CD4-positive, alpha-beta T cell treated with Interleukin-17A for 1 hour (primary cell): ENCODE results near the gene NR4A1.

Source experiments
- DNase-seq: peaks from one replicate; pipeline ENCODE4 v3.0.0-alpha.2; 2020

Gene NR4A1

GRCh38 chr12:52018433-52019112 is 32.7 kb upstream of the NR4A1 start:
- DNase-seq: no peak

- DNase-seq: no peak
Observed at GRCh38 chr12:52019113-52019770, 32.0 kb upstream of the NR4A1 start.

- peak; percentile 72 for DNase-seq
Observed at GRCh38 chr12:52020539-52021336, 30.5 kb upstream of the NR4A1 start.

- DNase-seq: no peak
Observed at GRCh38 chr12:52022841-52023181, 28.4 kb upstream of the NR4A1 start.

DNA sequence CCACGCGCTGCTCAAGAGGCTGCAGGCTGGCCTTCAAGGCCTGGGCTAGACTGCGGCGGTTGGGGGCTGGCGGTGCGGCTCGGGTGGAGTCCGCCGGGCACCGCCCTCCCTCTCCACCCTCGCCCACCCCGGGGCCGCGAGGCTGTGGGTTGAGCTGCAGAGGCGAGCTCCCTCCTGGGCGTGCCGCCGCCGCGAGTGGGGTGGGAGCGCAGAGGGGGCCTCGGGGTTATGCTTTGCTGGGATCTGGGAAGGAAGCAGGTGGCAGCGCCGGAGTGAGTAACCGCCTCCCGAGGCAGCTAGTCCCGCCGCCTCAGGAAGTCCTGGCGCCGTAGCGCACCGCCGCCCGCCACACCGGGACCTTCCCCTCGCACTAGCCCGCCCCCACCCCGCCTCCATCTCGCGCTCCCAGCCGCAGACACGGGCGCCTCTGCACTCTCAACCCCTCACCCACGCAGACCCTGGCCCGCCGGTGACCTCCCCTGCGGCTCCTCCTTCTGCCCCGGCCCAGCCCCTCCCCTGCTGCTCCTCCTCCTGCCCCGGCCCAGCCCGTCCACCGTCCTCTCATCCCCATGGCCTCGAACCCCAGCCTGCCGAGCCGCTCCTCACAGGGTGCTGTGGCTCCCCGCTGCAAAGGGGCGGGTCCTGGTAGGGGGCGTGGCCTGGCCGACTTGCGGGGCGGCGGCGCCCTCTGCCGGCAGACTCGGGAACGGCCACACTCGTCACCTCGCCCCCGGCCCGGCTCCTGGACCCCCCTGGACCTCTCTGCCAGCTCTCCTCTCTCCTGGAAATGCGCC is 27.9 kb upstream of the NR4A1 start:
- peak; percentile 90 for DNase-seq

DNA sequence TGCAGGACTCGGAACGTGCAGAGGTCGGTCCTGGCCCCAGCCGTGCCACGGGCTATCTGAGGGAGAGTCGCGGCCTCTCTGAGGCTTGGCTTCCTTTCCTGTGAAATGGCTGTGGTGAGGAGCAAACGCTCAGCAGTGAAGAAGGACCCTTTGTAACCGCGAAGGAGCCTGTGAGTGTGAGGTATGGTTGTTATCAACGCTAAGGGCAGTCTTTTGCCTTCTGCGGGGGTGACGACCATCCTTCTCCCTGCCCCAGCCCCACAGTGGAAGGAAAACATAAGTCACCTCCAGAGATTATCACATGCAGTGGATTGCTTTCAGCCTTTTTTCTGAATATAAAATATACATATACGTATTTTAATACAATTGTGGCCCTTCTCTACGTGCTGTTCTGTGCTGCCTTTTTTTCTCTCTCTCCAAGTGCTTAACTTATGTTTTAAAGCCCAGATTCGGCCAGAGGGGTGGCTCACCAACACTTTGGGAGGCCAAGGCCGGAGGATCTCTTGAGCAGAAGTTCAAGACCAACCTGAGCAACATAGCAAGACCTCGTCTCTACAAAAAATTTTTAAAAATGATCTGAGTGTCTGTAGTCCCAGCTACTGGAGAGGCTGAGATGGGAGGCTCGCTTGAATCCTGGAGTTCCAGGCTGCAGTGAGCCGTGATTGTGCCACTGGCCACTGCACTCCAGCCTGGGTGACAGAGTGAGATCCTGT is 27.1 kb upstream of the NR4A1 start:
- DNase-seq: no peak

DNA sequence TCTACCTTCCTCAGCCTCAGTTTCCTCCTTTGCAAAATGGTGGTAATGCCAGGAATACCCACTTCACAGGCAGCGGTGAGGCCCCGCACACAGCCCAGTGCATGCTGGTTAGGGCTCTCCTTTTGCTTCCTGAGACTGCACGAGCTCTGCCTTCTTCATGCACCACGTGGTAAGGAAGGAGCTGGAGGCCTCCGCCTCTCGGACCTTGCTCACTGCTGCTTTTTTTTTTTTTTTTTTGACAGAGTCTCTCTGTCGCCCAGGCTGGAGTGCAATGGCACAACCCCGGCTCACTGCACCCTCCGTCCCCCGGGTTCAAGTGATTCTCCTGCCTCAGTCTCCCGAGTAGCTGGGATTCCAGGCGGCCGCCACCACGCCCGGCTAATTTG is 26.4 kb upstream of the NR4A1 start:
- DNase-seq: peak; percentile 54

DNA sequence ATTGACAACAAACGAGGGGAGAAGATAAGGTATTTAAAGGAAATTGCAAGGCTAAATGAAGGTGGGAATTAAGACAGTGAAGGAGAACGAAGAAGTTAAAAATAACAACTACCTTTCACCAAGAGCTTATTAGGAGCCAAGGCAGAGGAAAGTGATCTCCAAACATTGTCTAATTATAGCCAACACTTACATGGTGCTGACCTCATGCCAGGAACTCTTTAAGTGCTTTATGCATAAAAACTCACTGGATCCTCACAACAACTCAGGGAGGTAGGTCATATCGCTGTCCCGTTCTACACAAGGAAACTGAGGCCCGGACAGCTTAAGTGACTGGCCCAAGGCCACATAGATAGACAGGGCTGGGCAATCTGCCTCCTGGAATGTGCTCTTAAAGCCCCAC is 25.0 kb upstream of the NR4A1 start:
- no peak for DNase-seq

GRCh38 chr12:52027085-52027843 is 24.0 kb upstream of the NR4A1 start:
- no peak for DNase-seq

DNA sequence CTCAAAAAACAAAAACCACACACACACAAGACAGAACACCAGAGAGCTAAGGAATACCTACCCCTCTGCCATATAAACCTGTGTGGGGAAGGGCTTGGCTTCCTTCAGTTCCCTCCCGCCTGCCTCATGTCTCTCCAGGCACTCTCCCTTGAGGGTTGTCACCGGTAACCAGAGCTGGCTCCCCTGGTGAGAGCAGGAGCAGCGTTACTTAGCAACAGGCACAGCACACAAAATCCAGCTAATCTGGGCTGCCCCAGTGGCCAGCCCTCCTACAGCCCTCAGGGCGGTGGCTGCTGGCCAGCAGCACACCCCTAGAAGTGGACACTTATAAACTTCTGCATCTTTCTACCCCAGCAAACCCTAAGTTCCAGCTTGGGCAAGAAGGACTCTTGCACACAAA is 21.6 kb upstream of the NR4A1 start:
- DNase-seq: no peak

DNA sequence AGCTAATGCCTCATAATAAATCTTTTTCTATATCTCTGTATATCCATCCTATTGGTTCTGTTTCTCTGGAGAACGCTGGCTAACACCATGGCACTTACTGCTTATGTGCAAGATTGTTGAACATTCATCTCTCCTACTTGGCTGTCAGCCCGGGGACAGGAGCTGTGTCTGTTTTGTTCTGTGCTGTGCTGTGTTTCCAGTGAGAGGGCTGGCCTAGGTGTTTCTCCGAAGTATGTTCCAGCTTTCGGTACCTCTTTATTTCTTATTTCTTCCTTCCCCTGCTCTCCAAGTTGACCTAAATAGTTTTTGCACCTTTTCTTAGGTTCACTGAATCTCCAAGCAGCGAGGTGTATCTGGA is 18.8 kb upstream of the NR4A1 start:
- DNase-seq: no peak

DNA sequence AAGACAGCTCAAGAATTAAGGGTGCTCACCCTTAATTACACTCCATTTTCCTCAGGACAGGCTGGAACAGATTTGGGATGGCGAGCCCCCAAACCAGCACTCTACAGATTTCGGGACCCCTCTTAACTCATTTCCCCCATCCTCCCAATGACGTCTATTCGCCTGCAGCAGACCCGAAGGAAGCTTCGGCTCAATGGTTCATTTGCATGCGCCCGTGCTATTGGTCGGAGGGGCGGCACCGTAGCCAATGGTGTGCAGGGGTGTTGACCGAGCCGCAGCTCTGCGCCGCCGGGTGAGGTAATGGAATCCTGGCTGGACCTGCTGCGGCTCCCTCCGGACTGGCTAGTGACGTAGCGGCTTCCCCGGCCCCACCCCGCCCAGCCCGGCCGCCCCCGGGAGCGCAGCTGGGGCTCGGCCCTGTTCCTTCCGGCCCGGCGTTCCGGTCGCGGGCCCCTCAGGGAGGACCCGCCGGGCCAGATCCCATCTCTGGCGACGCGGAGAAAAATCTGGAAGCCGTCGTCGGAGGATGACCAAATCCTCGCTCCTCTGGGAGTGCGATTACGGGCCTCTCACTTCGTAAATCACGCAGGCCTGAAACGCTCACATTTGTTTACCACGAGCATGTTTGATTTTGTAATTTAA is 18.3 kb upstream of the NR4A1 start:
- peak; percentile 93 for DNase-seq

DNA sequence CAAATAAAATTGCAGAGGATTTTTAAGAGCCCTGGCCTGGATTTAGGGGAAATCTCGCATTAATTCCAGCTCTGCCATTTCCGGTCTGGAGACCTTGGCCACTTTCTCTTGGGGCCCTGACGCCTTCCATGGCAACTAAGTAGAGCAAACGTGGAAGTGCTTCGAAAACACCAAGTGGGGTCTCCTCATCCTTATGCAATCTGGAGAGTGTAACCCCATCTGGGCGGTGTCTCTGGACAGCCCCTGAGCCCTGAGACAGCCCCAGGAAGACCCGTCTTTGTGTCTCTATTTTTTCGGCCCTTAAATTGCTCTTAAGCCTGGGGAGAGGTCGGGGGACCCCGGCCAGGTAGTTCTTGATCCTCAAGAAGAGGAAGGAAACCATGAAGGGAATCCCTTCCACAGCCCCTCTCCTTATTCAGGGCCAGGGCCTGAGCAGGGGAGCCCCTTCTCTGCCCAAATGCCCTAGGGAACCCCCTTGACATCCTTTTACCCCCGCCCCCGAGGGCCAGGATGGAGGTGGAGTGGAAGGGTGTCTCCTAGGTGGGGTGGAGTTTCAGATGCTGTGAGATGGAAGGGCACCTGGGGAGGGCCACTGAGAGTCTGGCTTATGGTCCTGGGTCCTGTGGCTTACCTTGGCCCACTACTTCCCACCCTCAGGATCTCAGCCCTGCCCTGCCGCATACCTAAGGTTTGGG is 17.6 kb upstream of the NR4A1 start:
- DNase-seq: peak; percentile 38

- DNase-seq: no peak
Observed at GRCh38 chr12:52035190-52035589, 16.1 kb upstream of the NR4A1 start.

- DNase-seq: no peak
Observed at GRCh38 chr12:52035926-52036325, 15.3 kb upstream of the NR4A1 start.

DNA sequence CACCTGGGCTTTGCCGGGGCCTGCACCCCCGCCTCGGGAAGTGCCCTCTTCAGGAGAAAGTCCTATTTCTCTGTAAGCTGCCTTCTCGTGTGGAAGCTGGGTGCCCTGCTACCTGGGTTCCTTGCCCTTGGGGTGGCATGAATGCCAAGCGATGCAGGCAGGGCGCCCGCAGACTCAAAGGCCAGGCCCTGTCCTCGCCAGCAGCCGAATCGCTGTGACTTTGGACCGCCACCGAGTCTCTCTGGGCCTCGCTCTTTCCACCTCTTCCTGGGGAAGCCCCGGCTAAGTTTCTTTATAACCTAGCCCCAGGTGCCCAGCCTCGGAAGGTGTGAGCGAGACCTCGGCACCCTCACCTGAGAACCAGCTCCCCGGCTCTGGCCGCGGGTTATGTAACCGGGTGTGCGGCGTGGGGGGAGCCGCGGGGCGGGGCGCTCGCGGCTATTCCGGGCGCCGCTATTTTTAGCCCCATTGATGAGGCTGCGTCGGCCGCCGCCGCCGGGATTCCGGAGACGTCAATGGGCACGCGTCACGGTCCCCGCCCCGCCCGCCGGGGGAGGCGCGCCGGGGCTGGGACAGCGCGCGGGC is 14.6 kb upstream of the NR4A1 start:
- peak; percentile 95 for DNase-seq

GRCh38 chr12:52037248-52037861 is 13.9 kb upstream of the NR4A1 start:
- no peak for DNase-seq

GRCh38 chr12:52038447-52038846 is 12.8 kb upstream of the NR4A1 start:
- no peak for DNase-seq

DNA sequence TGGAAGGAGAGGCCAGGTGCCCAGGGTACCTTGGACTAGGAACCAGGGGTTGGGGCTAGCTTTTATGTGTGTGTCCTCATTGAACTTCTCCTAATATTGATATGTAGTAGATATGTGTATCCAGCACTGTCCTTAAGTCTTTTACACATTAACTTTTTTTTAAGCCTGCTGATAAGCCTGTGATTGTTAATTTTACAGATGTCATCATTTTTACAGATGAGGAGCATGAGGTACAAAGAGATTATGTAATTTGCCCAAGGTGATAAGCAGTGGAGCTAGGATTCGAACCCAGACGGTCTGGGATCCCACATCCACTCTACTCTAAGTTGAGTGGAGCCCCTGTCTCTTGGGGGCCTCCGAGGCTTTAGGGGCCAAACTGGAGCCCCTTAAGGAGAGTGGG is 10.2 kb upstream of the NR4A1 start:
- DNase-seq: no peak

DNA sequence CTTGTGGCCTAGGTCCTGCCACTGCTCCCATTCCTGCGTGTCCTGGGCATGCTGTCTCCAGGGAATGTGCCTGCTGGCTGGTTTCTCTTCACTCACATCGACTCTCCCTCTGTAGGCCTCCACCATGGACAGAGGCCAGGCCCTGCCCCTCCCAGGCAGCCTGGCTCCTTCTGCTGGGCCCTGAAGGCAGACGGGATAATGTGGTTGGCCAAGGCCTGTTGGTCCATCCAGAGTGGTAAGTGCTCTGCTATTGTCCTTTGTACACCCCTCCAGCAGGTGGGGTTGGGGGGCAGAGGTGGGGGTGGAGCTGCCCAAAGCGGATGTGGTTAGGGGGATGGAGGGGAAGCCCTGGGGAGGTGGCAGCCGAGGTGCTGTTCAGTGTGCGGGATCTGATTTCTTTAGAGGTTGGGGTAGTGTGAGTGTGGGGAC is 9.5 kb upstream of the NR4A1 start:
- DNase-seq: peak; percentile 84
